ENCODE measurements around the gene NCAPH2. TPM values are rescaled to one million over a fixed set of nuclear protein-coding genes. Genes with fewer than 3 reads are reported as not detected.

NCAPH2 gene
- total RNA-seq = 100 to 1,000 TPM; 121 to 130 TPM

- peak; percentile 70 to 78 for ATAC-seq
- Mint-ChIP-seq H3K27ac (peak within 1 kb of the TSS; percentile 89 to 98), H3K9me3 (no peaks in the 10 kb centered on the region), H3K36me3 (peaks cover 12 to 29% of the 10 kb centered on the region in 2 donors)
- peak; percentile 97 to 99 for DNase-seq (ENCODE audit: low spot score in 2 of 2)
These were observed at the start of gene NCAPH2 for GRCh38 chr22:50507991-50508884. NCAPH2 (plus strand) TSS chr22:50508224; CDS start chr22:50508338, 114 bp downstream.

GRCh38 chr22:50459016-50459415 lies 49.0 kb upstream of the NCAPH2 start:
- H3K27ac Mint-ChIP-seq = peak overlapping the region in 1 of 2 donors; percentile 90
- ATAC-seq (no peak), DNase-seq (ENCODE audit: low spot score in 2 of 2) (no peak)
- H3K9me3 Mint-ChIP-seq = no peaks in the 10 kb centered on the region
- H3K36me3 Mint-ChIP-seq = peaks cover 0 to 6% of the 10 kb centered on the region in 2 donors

GRCh38 chr22:50459496-50460140 lies 48.4 kb upstream of the NCAPH2 start:
- DNase-seq (ENCODE audit: low spot score in 2 of 2) (no peak), ATAC-seq (no peak)
- Mint-ChIP-seq H3K27ac (no peak overlapping the region), H3K9me3 (no peaks in the 10 kb centered on the region), H3K36me3 (peaks cover 0 to 6% of the 10 kb centered on the region in 2 donors)

GRCh38 chr22:50460938-50461337 lies 47.1 kb upstream of the NCAPH2 start:
- DNase-seq (ENCODE audit: low spot score in 2 of 2) (no peak), ATAC-seq (no peak)
- H3K36me3 Mint-ChIP-seq = peaks cover 0 to 6% of the 10 kb centered on the region in 2 donors
- H3K9me3 Mint-ChIP-seq = no peaks in the 10 kb centered on the region
- peak overlapping the region in 1 of 2 donors; percentile 46 for H3K27ac Mint-ChIP-seq

DNA sequence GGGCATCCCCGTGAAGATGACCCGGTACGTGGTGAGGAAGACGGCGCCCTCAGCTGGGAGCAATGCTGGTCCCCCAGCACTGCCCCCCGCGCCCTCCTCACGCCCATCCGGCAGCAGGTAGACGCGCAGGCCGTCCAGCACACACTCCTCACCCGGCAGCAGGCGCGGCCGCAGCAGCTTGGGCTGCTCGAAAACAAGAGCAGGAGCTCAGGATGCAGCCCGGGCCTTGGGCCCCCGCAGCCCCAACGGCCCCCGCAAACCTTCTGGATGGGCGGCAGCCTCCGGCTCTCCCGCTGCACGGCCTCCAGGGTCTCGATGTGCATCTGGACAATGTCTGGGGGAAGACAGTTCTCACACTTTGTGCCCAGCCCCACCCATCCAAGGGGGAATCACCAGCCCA lies 46.5 kb upstream of the NCAPH2 start:
- DNase-seq (ENCODE audit: low spot score in 2 of 2) (no peak), ATAC-seq (no peak)
- H3K27ac Mint-ChIP-seq = no peak overlapping the region
- H3K36me3 Mint-ChIP-seq = peaks cover 0 to 6% of the 10 kb centered on the region in 2 donors
- no peaks in the 10 kb centered on the region for H3K9me3 Mint-ChIP-seq

DNA sequence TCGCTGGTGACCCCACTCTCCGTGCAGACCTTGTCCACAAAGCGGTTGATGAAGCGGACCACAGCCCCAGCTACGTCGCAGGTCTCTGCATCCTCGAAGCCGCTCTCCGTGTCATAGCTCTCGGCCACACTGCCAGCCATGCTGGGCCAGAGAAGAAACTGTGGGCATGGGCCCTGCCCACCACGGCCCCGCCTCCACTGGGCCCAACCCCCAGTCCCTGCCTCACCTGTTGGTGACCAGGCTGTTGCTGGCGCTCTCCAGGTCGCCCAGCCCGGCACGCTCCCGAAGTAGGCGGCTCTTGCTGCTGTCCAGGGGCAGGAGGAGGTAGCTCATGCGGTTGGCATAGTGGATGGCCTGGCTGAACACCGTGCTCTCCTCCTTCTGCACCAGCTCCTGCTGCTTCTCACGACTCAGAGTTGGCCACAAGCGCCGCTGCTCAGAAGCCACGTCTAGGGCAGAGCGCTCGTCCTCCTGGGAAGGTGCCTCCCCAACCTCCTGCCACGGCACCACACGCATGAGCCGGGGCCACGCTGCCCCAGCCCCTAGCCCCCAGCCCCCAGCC lies 46.0 kb upstream of the NCAPH2 start:
- no peak overlapping the region for H3K27ac Mint-ChIP-seq
- peaks cover 0 to 6% of the 10 kb centered on the region in 2 donors for H3K36me3 Mint-ChIP-seq
- no peak for DNase-seq (ENCODE audit: low spot score in 2 of 2)
- ATAC-seq = no peak
- no peaks in the 10 kb centered on the region for H3K9me3 Mint-ChIP-seq

GRCh38 chr22:50463188-50463900 lies 44.7 kb upstream of the NCAPH2 start:
- ATAC-seq (no peak), DNase-seq (ENCODE audit: low spot score in 2 of 2) (no peak)
- H3K36me3 Mint-ChIP-seq = peaks cover 0 to 6% of the 10 kb centered on the region in 2 donors
- peak overlapping the region in 1 of 2 donors; percentile 50 for H3K27ac Mint-ChIP-seq
- H3K9me3 Mint-ChIP-seq = no peaks in the 10 kb centered on the region

DNA sequence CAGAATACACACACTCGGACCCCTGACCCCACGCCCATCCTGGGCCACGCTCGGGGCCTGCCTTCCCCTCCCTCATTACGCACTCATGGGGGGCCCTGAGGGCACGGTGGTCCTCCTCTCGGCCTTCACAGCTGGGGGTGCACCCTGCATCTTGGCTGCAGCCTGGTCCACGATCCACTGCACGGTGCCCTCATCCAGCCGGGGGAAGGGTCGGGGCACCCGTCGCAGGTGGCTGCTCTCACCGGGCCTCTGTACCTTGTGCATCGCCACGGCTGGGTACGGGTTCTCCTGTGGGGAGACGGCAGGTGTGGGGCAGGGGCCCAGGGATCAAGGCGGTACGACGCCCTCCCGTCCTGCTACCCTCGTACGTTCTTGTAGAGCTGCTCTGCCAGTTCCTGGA lies 43.6 kb upstream of the NCAPH2 start:
- ATAC-seq = no peak
- Mint-ChIP-seq H3K9me3 (no peaks in the 10 kb centered on the region), H3K36me3 (peaks cover 0 to 6% of the 10 kb centered on the region in 2 donors), H3K27ac (no peak overlapping the region)
- DNase-seq (ENCODE audit: low spot score in 2 of 2) = no peak

DNA sequence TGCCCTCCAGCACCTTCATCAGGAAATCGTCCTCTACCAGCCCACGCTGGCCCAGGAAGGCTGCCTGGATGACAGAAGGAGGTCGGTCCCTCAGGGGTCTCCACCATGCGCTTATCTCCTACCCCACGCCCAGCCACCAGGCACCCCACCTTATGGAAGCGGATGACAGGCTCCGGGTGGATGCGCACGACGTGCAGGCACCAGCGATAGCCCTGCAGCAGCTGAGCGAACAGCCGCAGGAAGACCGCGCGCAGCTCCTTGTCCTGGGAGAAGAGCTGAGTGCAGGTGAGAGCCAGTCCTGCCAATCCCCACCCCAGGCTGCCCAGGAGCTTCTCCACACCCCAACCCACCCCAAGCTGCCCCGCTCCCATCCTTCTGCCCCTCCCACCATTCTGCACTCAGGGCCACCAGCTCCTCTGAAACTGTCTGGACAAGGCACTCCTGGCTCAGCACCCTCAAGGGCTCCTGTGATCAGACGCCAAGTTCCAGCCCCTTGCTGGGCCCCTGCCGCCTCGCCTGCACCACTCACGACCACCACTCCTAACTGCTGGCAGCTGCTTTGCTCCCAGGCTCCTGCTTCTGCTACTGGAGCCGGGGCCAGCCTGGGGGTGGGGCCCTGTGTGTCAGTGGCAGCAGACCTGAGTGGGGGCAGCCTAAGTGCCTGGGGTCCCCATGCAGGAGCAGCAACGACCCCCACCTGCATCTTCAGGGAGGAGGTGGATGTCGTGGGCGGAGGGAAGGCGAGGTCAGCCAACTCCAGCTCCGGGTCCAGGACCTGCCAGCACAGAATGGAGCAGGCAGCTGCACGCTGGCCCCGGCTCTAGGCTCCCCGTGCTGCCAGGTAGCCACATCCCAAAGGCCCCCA lies 42.7 kb upstream of the NCAPH2 start:
- H3K27ac Mint-ChIP-seq = peak overlapping the region in 1 of 2 donors; percentile 34
- ATAC-seq (no peak), DNase-seq (ENCODE audit: low spot score in 2 of 2) (no peak)
- peaks cover 0 to 6% of the 10 kb centered on the region in 2 donors for H3K36me3 Mint-ChIP-seq
- H3K9me3 Mint-ChIP-seq = no peaks in the 10 kb centered on the region

DNA sequence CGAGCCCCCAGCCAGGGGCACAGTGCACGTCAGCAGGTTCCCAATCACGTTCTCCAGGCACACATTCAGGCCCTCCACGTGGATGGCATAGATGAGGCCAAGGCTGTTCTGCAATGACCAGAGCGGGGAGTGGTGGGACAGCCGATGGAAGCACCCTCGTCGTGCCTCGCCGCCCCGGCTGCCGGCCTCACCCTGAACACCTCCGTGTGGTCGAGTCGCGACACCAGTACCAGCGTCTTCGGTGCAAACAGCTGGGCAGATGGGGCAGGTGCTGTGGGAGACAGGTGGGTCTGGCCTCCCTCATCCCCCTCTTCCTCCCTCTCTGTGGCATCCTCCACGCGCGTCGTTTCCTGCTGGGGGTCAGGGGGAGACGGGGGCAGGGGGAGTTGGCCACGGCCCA lies 40.7 kb upstream of the NCAPH2 start:
- no peaks in the 10 kb centered on the region for H3K36me3 Mint-ChIP-seq
- H3K9me3 Mint-ChIP-seq = no peaks in the 10 kb centered on the region
- DNase-seq (ENCODE audit: low spot score in 2 of 2) = no peak
- H3K27ac Mint-ChIP-seq = peak overlapping the region; percentile 34 to 44
- no peak for ATAC-seq

- Mint-ChIP-seq H3K27ac (peak overlapping the region in 1 of 2 donors; percentile 80), H3K9me3 (no peaks in the 10 kb centered on the region)
- no peak for ATAC-seq
These were observed 40.1 kb upstream of the NCAPH2 start for GRCh38 chr22:50467773-50468440.

DNA sequence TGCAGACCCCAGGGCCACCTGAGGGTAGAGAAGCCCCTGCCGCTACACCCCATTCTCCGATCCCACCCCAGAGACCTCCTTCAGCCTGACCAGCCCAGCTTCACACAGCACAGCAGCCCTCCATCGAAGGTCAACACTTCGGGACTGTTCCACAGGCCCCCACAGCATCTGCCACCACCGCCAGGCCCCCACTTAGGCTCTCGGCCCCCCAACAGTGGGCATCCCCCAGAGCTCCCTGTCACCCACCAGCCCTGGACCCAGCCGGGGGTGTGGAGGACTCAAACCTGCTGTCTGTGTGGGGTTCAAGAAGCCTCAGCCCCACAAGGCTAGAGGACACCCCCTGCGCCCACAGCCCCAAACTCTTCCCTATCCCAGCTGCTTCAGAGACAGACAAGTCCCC lies 39.4 kb upstream of the NCAPH2 start:
- H3K9me3 Mint-ChIP-seq = no peaks in the 10 kb centered on the region
- H3K36me3 Mint-ChIP-seq = no peaks in the 10 kb centered on the region
- ATAC-seq (no peak), DNase-seq (ENCODE audit: low spot score in 2 of 2) (no peak)
- peak overlapping the region; percentile 80 to 88 for H3K27ac Mint-ChIP-seq

More at GRCh38 chr22:50467773-50468440, 40.1 kb upstream of the NCAPH2 start:
- no peak for DNase-seq (ENCODE audit: low spot score in 2 of 2)
- H3K36me3 Mint-ChIP-seq = no peaks in the 10 kb centered on the region

DNA sequence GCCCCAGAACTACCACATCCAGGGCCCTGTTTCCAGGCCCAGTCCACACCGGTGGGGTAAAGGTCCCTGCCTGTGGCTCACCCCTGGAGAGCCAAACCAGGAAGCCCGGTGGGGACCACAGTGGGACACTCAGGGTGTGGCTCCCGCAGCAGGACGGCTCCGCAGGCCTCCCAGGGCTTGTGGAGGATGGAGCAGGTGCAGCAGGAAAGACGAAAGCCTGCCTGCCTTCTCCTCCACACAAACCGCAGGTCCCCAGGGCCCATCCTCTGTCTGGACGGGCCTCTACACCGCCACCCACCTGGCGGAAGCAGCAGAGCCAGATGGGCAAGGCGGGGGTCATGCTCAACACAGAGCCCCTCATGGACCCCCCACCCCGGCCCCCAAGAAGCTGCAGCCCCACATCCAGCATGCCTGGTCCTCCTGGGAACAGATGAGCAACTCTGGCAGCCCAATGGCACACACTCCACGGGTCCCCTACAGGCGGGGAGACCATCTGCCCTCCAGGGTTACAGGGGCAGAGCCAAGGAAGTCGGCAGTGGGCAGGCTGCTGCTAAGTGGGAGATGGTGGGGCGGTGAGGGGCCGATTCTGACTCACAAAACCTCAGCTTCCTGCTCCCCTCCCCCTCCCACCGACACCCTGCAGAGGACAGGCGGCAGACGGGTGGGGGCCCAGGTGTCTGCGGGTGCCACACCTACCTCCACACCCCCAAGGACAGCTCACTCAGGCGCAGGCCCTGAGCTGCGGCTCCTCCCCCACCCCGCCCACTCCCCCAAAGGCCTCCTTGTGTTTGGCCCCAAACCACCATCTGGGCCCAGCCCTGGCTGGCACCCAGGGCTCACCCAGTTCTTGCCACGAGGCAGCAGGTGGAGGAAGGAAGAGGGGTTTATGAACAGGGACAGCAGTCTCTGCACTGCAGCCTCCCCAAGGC lies 38.4 kb upstream of the NCAPH2 start:
- ATAC-seq = peak; percentile 85 to 87
- H3K27ac Mint-ChIP-seq = peak overlapping the region; percentile 80 to 88
- no peaks in the 10 kb centered on the region for H3K36me3 Mint-ChIP-seq
- H3K9me3 Mint-ChIP-seq = no peaks in the 10 kb centered on the region
- DNase-seq (ENCODE audit: low spot score in 2 of 2) = peak; percentile 90 to 91

DNA sequence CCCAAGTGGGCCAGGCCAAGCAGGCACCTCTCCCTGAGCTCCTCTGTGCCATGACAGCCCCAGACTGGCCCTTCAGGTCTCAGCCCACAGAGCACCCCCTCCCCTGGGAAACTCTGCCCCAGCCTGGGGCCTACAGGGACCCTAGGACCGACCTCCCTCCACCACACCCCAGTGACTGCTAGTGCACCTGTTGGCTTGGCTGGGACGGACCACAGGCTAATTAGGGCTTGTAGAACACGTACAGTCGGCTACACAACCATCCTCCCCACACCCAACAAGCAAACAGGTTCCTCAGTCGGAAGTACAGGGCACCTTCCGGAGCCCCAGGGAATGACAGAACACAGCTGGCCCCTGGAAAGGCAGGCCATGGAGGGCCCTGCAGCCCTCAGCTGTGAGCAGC lies 37.5 kb upstream of the NCAPH2 start:
- ATAC-seq = no peak
- Mint-ChIP-seq H3K36me3 (no peaks in the 10 kb centered on the region), H3K27ac (peak overlapping the region; percentile 72 to 80), H3K9me3 (no peaks in the 10 kb centered on the region)
- DNase-seq (ENCODE audit: low spot score in 2 of 2) = no peak

Data from activated naive CD4-positive, alpha-beta T cell treated with anti-CD3 and anti-CD28 coated beads, Interleukin-2, amount 50 U/mL, for 72 hours (primary cell).